HG03039 (cell line): ENCODE data around the gene TCEANC2.

ENCODE experiments used
- ATAC-seq: cut with Tn5 transposase; IDR thresholded peaks from one replicate; pipeline ENCODE4 v1.9.1; 2021; ENCODE audit warnings: mild to moderate bottlenecking, moderate library complexity; ENCODE audit not compliant: unreplicated experiment

TCEANC2 gene

DNA sequence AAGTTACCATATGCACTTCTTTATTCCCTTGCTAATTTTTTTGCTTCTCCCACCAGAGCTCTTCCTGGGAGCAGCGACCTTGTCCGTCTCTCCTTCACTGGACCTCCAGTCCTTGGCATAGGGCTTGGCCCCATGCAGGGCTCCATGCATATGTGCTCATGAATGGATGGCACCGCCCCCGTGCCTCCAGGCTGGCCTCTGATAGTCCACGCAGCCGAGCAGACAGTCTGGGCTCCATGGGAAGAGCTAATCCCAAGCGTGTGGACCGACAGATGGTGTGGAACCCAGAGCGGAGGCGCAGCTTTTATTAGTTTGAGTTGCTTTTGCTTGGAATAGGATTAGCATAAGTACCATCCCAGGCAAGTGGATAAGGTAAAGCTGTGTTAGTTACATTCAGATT, 57.6 kb downstream of the TCEANC2 start:
- no peak for ATAC-seq

DNA sequence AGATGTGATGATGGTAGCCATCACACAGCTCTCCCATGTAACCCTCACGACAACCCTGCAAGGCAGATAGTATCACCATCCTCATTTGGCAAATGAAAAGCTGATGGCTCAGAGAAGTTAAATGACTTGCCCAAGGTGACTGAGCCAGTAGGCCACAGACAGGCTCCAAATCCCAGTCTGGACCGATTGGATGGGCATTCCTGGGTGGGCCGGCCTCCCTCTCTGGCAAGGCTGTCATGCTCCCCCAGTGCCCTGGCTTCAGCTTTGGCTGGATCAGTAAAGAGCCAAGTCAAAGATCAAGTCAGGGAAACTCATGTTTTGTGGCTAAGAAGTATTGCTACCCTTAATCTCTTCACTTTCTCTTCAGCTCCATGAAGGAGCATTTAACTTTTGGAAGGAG, 58.2 kb downstream of the TCEANC2 start:
- no peak for ATAC-seq

DNA sequence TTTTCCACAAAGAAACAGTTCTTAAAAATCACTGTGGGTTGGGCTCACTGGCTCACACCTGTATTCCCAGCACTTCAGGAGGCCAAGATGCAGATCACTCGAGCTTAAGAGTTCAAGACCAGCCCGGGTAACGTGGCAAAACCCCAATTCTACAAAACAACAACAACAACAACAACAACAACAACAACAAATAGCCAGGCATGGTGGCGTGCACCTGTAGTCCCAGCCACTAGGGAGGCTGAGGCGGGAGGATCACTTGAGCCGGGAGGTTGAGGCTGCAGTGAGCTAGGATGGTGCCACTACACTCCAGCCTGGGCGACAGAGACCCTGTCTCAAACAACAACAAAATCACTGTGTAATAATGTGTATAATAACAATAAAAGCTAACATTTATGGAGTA, 58.6 kb downstream of the TCEANC2 start:
- no peak for ATAC-seq

DNA sequence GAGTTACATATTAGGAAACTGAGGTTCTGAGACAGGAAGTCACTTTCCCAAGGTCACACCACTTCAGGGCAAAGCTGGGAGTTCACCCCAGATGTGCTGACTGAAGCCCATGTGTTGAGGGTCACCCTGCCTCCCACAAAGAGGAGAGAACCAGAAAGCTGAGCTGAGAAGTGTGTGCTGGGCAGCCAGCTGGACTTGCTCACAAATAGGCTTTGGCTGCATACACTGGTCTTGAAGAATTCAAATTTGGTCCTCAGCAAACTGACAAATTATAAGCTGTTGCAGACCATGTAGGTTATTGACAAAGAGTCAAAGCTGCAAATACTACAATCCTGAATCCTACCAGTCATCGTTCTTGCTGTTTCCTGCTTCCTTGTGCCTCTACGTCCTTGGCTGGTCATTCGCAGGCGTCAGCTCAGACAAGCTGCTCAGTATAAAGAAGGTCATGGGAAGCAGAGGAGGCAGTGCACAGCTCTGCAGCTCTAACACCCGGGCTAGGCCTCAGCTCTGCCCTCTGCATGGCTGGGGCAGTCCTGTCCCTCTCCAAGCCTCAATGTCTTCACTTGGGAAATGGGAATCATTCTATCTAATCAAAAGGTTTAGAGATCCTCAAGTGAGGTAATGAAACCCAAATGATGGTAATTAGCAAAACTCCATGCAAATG, 59.4 kb downstream of the TCEANC2 start:
- ATAC-seq, result no peak

DNA sequence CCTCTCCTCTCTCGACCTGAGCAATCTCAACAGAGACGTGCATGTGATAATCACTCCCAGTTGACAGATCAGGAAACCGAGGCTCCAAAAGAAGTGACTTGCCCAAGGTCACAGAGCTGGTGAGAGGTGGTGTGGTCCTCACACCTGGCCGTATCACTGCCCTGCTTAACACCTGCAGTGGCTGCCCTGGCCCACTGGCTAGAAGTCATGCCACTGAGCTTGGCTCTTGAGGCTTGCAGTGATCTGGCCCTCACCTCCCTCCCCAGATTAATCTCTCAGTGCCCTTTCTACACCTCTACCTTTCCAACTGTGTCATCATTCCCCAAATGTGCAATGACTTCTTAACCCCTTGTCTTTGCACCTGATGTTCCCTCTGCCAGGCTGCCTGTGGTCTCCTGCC, 60.6 kb downstream of the TCEANC2 start:
- no peak for ATAC-seq

DNA sequence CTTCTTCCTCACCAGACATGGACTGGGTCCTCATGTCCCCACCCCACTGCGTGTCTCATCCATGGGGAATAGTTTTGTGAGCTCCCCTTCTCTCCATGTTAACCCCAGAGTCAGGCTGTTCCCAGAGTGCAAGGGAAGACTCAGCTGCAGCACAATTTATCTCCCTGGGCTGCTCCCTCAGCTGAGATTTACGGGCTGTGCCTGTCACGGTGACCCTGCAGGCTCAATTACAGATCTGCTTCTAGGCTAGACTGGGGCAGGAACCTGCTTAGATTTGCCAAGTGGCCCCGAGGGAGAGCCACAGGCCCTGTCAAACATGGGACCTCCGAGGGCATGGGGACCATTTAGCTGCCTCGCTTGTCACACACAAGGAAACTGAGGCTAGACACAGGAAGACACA, 61.5 kb downstream of the TCEANC2 start:
- no peak for ATAC-seq

DNA sequence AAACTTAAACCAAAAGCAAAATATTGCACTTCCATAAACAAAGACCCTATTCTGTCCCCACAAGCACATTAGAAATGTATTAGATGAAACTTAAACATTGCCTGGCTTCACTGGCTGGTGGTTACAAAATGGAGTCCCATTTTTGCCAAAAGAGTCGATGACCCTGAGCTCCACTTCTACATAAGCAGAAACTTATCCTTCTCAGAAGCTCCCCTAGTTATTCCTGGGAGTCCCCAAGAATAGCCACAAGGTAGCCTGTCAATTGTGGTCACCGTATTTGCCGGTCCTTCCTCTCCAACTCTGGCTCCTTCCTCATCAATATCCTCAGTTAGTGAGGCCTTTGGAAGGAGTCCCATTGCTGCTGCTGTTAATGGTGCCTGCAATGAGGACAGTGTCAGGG, 62.1 kb downstream of the TCEANC2 start:
- no peak for ATAC-seq

DNA sequence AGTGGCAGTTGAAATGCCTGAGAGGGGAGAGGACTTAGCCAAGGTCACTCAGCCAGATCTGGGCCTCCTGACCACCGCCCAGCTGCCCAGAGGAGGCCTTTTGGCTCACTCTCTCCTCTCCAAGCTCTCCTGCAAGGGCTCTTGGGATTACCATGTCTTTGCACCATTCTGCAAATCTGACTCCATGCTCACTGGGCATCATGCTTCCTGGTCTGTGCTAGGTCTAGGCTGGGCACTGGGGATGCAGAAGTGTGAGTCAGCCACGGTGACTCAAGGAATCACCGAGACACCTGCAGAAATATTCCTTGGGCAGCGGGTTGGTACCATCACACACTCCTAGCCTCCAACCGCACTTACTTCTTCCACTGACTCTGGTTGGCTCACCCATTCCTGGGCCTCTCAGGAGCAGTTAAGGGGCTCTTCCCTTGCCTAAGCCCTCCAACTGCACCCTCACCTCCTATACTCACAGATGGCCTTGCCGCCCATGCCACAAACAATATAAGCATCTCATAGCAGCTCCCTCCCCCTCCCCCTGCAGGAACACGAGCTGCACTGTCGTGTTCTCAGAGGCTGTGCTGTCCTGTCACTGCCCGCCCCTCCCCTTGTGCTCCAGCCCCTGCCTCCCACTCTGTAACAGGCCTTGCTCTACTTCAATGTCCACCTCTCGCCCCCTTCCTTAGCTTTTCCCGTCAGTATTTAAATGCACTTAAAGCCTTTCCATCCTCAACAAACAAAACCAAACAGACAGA, 64.6 kb downstream of the TCEANC2 start:
- no peak for ATAC-seq

DNA sequence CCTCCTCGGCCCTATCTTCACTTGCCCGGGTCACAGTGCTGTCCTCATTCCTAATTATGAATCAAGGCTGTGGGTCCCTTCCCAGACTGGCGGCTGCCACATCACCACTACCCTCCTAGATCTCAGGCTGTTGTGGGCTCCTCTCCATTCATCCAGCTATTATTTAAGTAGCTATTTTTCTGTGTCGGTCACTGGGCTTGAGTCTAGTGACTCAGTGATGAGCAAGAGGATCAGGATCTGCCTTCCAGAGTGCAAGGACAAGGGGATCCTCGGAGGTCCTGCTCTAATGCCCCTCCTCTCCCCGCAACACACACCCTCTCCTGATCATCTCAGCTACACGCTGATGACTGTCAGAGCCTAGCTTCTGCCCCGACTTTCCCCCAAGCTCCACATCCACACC, 65.3 kb downstream of the TCEANC2 start:
- no peak for ATAC-seq

DNA sequence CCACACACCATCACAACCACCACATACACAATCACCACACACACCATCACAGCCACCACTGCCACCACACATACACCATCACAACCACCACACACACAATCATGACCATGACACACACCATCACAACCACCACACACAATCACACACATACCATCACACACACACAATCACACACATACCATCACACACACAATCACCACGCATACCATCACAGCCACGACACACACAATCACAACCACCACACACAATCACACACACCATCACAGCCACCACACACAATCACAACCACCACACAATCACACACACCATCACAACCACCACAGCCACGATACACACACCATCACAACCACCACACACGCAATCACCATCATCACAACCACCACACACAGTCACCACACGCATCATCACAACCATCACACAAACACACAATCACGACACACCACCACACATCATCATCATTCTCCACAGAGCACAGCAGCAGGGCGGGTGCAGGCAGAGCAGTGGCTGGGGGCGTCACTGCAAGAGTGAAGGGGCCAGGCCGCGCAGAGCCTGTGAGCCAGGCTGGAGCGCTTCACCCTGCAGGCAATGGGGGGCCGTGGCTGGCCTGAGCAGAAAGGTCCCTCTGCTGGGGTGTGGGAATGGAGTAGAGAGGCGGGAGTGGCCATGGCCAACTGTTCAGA, 66.8 kb downstream of the TCEANC2 start:
- ATAC-seq, result no peak

DNA sequence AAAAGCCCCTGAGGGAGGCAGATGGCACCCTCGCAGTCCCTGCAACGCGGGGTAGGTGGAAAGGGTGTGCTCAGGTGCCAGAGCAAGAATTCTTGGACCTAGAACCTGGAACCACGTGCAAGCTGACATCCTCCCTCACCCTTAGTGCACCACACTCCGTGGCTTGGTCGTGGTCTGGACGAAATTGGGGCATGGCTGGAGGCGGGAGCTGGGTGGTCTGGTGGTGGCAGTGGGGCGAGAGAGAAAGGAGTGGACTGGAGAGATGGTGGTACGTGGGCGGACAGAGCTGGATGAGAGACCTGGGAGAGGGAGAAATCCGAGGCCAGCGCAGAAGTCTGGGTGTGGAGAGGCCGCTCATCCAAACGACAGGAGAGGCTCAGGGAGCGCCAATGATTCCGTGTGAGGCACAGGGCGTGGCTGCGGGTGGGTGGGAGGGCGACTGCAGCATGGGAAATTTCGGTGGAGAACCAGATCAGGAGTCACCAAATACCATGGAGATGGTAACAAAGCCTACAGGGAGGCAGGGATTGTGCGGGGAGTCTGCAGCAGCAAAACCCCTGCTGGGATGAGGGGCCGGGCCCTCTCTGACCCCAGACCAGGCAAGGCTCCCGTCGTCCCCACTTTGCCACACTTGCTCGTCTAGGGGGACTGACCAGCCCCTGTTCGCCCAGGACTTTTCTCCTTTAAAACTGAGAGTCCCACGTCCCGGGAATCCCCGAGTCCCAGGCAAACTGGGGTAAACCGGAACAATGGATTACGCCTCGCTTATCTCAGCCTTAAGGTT, 67.5 kb downstream of the TCEANC2 start:
- no peak for ATAC-seq

DNA sequence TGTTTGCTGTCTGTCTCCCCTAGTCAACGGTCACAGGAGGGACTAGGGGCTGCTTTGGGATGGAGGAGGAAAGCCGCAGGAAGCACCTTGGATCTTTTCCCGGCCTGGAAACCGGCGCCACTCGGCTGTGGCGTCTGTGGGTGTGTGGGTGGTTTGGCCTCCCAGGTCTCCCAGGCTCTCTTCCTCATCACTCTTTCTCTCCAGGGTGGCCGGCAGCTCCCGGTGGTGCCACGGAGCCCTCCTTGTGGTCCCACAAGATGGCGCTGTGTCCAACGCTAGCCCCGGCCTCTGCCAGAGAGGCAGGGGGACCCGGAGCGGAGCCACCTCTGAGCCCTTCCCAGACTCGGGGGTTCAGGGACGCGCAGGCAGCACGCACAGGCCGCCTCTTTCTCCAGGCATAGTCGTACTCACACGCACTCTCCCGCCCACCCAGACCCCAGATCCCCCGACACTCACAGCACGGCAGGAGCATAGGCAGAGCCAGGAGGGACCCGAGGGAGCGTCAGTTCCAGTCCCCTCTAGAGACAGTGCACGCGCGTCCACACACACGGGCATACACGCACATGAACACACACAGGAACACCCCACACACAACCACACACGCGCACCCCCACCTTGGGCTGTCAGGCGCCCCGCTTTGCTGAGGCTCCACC, 68.2 kb downstream of the TCEANC2 start:
- no peak for ATAC-seq

DNA sequence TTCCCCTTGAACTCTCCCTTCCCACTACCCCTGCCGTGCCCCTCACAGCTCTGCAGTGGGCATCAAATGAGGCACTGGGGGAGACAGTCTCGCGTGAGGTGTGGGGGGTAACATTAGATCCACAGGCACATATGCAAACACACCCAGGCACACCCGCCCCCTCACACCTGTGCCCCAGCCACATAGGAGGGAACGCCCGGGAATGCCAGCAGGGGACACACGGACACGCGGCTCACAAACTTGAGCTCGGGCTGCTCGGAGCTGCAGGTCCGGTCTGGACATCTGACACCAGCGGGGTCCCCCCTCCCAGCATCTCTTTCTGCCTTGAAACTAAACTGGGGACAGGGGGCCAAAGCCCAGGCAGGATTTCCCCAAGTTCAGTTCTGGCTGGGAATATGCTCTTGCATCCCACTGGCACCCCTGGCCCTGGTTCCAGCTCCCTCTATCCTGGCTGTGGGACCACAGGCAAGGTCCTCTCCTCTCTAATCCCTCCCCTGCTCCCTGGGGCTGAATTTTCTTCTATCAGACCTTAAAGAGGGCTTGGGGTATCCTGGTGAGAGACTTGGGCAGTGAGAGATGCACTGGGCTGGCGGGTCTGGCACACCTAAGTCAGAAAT, 68.8 kb downstream of the TCEANC2 start:
- no peak for ATAC-seq

DNA sequence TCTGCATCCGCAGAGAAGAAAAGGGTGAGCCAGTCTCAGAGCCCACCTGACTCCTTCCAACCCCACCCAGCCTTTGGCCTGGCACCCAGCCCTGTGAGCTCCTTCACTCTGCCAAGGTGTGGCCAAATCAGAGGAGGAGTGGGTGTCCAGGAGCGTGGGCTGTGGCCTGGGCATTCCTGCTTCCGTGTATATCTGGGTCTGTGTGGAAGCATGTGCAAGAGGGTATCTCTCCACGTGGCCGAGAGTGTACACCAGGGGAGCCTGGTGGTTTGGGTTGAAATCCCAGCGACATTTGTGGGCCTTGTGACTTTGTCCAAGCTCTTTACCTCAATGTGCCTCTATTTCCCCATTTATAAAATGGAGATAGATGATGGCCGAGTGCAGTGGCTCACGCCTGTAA, 69.6 kb downstream of the TCEANC2 start:
- ATAC-seq, result no peak

DNA sequence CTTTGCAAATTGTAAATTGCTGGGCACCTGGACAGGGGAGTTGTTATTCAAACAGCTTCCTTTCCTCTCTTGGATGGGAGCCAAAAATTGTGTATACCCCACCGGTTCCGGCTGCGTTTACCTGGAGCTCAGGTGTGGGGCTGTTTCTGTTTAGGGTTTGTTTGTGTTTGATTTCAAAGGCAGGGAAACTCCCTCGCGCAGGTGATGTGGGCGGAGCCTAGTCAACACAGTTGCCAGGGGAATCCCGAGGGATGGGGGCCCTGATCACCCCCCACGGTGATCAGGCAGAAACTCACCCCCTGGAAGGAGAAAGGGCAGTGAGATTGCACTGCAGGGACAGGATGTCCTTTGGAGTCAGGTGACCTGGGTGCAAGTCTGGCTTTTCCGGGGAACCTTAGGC, 71.1 kb downstream of the TCEANC2 start:
- ATAC-seq, result no peak

DNA sequence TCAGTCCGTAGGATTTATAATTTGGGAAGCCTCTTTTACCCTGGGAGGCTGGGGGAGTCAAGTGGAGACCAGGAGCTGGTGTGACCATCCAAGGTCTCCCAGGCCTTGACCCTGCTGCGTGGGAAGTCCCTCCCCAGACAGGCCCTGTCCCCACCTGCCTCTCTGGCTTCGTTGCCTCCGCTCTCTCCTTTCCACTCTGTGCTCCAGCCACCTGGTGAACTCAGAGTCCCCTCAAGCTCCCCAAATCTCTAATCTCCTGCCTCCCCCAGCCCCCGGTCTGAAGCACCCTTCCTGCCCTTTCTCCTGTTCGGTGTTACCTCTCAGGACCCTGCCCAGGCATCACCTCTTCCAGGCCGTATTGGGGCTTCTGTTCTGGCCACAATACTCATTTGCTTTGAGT, 71.5 kb downstream of the TCEANC2 start:
- ATAC-seq, result no peak

DNA sequence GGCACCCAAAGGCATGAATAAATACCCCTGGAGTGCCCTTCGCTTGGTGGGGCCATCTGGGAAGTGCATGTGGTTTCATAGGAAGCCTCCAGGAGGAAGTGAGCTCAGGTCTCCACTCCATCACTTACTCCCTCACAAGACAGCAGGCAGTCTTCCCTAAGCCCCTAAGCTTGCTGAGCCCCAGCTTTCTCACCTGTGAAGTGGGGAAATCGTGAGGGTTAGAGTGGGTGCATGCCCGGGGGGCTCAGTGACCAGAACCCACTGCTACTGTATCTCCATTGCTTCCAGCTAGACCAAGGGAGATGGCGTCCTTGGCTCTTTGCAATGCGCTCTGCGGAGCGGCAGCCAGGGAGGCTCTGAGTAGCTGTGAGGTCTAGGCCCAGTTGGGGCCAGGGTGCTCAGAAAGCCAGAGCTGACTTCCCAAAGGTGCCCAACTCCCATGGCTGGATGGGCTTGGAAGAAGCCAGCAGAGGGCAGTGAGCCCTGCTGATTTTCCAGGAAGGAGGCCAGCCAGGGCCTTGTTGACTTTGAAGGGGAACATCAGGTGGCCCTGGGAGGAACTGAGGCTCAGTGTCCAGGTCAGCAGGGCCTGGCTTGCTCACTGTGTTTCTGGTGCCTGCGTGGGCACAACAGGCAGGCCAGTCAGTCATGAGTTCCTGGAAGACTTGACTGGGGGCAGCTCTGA, 72.1 kb downstream of the TCEANC2 start:
- no peak for ATAC-seq

DNA sequence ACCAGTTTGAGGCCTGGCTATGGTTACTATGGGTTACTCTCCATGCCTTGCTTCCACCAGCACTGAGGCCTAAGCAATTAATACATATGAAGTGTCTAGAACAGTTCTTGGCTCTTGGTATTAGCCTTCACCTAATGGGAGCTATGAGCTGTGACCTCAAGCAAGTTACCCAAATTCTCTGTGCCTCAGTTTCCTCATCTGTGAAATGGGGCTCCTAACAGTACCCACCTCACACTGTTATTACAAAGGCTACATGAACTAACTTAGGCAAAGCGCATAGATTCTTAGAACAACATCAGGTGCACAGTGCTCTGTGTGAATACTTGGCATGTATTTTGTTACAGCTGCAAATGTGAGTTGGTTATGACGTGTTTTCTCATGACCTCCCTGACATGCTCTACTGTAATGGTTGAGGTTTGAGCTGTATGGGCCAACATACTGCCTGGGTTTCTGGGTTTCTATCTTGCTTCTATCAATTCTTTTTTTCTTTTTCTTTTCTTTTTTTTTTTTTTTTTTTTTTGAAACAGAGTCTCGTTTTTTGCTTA, 72.9 kb downstream of the TCEANC2 start:
- ATAC-seq, result no peak

DNA sequence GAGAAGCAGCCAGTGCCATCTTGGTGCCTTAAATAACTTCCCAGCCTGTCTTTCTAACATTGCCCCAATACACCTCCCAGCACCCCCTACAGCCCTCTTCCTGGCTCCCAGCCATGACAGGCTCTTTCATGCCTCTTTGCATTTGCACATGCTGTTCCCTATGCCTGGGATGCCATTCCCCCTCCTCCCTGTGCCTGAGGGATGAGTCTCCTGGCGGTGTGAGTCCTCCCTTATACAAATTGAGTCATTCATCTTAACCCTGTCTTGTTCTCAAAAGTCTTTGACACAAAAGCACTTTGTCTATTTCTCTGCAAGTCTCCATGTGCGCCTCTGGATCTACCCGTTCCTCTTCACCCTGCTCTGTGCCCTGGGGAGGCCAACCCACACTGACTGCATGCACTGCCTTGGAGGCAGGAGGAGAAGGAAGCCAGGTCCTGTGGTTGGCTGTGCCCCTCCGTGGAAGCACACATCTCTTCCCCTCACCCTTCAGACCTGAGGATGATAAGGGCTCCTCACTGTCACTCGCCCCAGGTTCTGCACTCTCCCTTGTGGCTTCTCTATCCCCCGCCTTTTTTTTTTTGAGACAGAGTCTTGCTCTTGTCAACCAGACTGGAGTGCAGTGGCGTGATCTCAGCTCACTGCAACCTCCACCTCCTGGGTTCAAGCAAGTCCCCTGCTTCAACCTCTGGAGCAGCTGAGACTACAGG, 74.3 kb downstream of the TCEANC2 start:
- ATAC-seq, result no peak
